Brain microvascular endothelial cell (primary cell): ENCODE measurements around the gene APOA5.

Experiments
- DNase-seq: peaks from one replicate; pipeline ENCODE4 v3.0.0-alpha.2; 2020
- H3K27ac ChIP-seq: fragments of 250-450 bp; sonication (Bioruptor Pico); 2 replicates; pipeline ENCODE4 v1.5.1; 2020; ENCODE audit warnings: mild to moderate bottlenecking, moderate library complexity
- H3K27me3 ChIP-seq: fragments of 250-450 bp; sonication (Bioruptor Pico); replicated peaks from 2 replicates; pipeline ENCODE4 v1.5.1; 2020; ENCODE audit warnings: mild to moderate bottlenecking
- H3K36me3 ChIP-seq: fragments of 250-450 bp; sonication (Bioruptor Pico); replicated peaks from 2 replicates; pipeline ENCODE4 v1.5.1; 2020; ENCODE audit warnings: mild to moderate bottlenecking
- H3K4me3 ChIP-seq: 2 replicates; pipeline ENCODE4 v1.5.1; 2011; ENCODE audit warnings: low read depth, mild to moderate bottlenecking, control low read depth, low read length, moderate library complexity
- CTCF ChIP-seq: IDR thresholded peaks from 2 replicates; pipeline ENCODE4 v1.5.1; 2011; ENCODE audit warnings: low read depth, mild to moderate bottlenecking, moderate library complexity, low read length, control low read depth, inconsistent platforms; ENCODE audit errors: missing control alignments
- in situ Hi-C: cut with HindIII; loops from 2 replicates; pipeline ENCODE4 v1.10.0; 2017; ENCODE audit warnings: low sequenced_read_pairs, low pct_ligation_motif_present

The APOA5 gene

GRCh38 chr11:116813170-116813569 is 21.5 kb upstream of the APOA5 start:
- no peaks in the 10 kb centered on the region for H3K36me3 ChIP-seq
- no peaks in the 10 kb centered on the region for H3K27me3 ChIP-seq
- DNase-seq, result no peak
- no peak for TF ChIP-seq CTCF
- H3K27ac ChIP-seq, result no peak overlapping the region
- no peak overlapping the region for H3K4me3 ChIP-seq
- in situ Hi-C loops, result no loop called here

GRCh38 chr11:116812109-116812508 is 20.4 kb upstream of the APOA5 start:
- Histone ChIP-seq H3K27me3 (no peaks in the 10 kb centered on the region), H3K27ac (no peak overlapping the region), H3K36me3 (no peaks in the 10 kb centered on the region), H3K4me3 (no peak overlapping the region)
- DNase-seq, result no peak
- in situ Hi-C loops, result no loop called here
- no peak for TF ChIP-seq CTCF

- in situ Hi-C loops, result no loop called here
- no peak for DNase-seq
Observed at GRCh38 chr11:116811194-116811593, 19.5 kb upstream of the APOA5 start.

GRCh38 chr11:116808262-116809175 is 16.8 kb upstream of the APOA5 start:
- Histone ChIP-seq H3K27ac (peak overlapping the region; percentile 69), H3K27me3 (no peaks in the 10 kb centered on the region), H3K4me3 (no peak overlapping the region), H3K36me3 (no peaks in the 10 kb centered on the region)
- DNase-seq, result peak; percentile 56
- in situ Hi-C loops, result no loop called here
- no peak for TF ChIP-seq CTCF

More at GRCh38 chr11:116811194-116811593, 19.5 kb upstream of the APOA5 start:
- TF ChIP-seq CTCF, result no peak
- Histone ChIP-seq H3K4me3 (no peak overlapping the region), H3K27ac (no peak overlapping the region), H3K36me3 (no peaks in the 10 kb centered on the region), H3K27me3 (no peaks in the 10 kb centered on the region)

- Histone ChIP-seq H3K4me3 (no peak overlapping the region), H3K36me3 (no peaks in the 10 kb centered on the region), H3K27ac (no peak overlapping the region), H3K27me3 (no peaks in the 10 kb centered on the region)
- TF ChIP-seq CTCF, result no peak
- DNase-seq, result no peak
- in situ Hi-C loops, result no loop called here
Observed at GRCh38 chr11:116807601-116808261, 16.1 kb upstream of the APOA5 start.
